WERI-Rb-1 (cell line): ENCODE results near the gene ARHGAP35.

Source experiments
- DNase-seq: peaks from one replicate; pipeline ENCODE4 v3.0.0-alpha.2; 2020
- H3K27ac ChIP-seq: fragments of 250-450 bp; sonication (Bioruptor Pico); 2 replicates; pipeline ENCODE4 v1.5.1; 2020; ENCODE audit warnings: mild to moderate bottlenecking, moderate library complexity
- H3K27me3 ChIP-seq: fragments of 250-450 bp; sonication (Bioruptor Pico); 2 replicates; pipeline ENCODE4 v1.5.1; 2021; ENCODE audit warnings: mild to moderate bottlenecking, low read depth, moderate library complexity; ENCODE audit not compliant: insufficient read depth, severe bottlenecking
- H3K36me3 ChIP-seq: fragments of 250-450 bp; sonication (Bioruptor Pico); 2 replicates; pipeline ENCODE4 v1.5.1; 2020; ENCODE audit warnings: mild to moderate bottlenecking, moderate library complexity
- H3K4me3 ChIP-seq: 2 replicates; pipeline ENCODE4 v1.5.1; 2011; ENCODE audit warnings: low read depth, mild to moderate bottlenecking, control low read depth, low read length
- H3K9me3 ChIP-seq: fragments of 250-450 bp; sonication (Bioruptor Pico); 2 replicates; pipeline ENCODE4 v1.5.1; 2021; ENCODE audit warnings: mild to moderate bottlenecking, moderate library complexity; ENCODE audit not compliant: severe bottlenecking
- TF ChIP-seq, protein P1 (sequence below): IDR thresholded peaks from 2 replicates; pipeline ENCODE4 v1.5.1; 2011; ENCODE audit warnings: low read depth, mild to moderate bottlenecking, control low read depth, inconsistent platforms, low read length

The ARHGAP35 gene

DNA sequence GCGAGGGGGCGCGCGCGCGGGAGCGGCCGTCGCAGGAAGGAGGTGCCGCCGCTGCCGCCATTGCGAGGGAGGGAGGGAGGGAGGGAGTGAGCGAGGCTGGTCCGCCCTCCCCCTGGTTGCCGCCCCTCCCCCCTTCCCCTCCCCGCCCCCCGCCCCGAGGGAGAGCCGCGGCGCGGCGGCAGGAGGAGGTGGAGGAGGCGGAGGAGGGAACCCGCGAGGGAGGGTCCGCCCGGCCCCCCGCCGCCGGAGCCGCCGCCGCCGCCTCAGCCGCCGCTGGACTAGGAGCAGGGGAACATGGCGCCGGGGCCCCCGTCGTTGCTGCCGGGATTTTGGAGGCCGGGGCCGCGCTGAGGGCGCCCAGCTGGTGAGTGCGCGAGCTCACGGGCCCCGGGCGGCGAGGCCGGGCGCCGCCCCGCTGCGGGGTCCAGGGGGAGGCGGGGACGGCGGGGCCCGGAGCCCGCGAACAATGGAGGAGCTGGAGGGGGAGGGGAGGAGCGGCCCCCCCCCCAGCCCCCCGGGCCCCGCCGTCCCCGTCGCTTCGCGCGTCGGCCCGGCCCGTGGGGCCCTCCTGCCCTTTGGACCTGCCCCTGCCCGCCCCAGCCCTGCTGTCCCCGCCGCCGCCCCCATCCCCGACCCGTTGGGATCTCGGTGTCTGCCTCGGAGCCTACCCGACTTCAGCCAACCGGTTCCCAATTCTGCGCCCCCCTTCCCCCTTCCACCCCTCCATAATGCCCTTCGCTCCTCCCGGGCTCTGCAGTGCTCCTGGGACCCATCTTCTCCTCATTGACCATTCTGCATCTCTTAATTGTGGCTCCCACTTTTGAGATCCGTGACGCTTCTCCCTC lies at the start of gene ARHGAP35:
ARHGAP35 (plus strand) TSS at position 152 of the 845 bp plus-strand sequence. CDS start 57,679 bp downstream, outside the sequence.
- TF ChIP-seq, protein P1, sequence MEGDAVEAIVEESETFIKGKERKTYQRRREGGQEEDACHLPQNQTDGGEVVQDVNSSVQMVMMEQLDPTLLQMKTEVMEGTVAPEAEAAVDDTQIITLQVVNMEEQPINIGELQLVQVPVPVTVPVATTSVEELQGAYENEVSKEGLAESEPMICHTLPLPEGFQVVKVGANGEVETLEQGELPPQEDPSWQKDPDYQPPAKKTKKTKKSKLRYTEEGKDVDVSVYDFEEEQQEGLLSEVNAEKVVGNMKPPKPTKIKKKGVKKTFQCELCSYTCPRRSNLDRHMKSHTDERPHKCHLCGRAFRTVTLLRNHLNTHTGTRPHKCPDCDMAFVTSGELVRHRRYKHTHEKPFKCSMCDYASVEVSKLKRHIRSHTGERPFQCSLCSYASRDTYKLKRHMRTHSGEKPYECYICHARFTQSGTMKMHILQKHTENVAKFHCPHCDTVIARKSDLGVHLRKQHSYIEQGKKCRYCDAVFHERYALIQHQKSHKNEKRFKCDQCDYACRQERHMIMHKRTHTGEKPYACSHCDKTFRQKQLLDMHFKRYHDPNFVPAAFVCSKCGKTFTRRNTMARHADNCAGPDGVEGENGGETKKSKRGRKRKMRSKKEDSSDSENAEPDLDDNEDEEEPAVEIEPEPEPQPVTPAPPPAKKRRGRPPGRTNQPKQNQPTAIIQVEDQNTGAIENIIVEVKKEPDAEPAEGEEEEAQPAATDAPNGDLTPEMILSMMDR, result no peak
- peaks cover 17% of the 10 kb centered on the region for H3K36me3 ChIP-seq

GRCh38 chr19:46812977-46813838 lies 47.6 kb upstream of the ARHGAP35 start:
- peak; percentile 55 for DNase-seq
- Histone ChIP-seq H3K4me3 (no peak overlapping the region), H3K27me3 (no peaks in the 10 kb centered on the region), H3K27ac (no peak overlapping the region), H3K36me3 (no peaks in the 10 kb centered on the region), H3K9me3 (no peaks in the 10 kb centered on the region)
- TF ChIP-seq, protein P1, result no peak

More for the DNA sequence above, at the start of gene ARHGAP35:
- DNase-seq, result no peak
- peak within 1 kb of the TSS; percentile 86 for H3K4me3 ChIP-seq
- peak within 1 kb of the TSS; percentile 100 for H3K27ac ChIP-seq
- H3K9me3 ChIP-seq, result no peaks in the 10 kb centered on the region
- H3K27me3 ChIP-seq, result no peaks in the 10 kb centered on the region

DNA sequence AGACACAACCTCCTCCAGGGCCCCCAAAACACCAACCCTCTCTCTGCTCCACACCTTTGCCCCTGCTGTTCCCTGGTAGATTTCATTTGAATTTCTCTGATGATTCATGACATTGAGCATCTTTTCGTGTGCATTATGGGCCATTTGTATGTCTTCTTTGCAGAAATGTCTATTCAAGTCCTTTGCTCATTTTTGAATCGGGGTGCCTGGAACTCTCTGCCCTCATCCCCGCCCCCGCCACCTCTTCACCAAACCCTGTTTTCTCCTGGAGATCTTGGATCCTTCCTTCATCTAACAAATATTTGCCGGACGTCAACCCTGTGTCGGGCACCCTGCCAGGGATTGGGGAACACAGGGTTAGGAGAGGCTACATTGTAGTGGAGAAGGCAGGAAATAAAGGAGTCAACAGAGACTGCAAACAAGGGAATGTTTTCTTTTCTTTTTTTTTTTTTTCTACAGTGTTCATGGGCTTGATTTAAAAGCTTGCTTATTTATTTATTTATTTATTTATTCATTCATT lies 46.9 kb upstream of the ARHGAP35 start:
- no peak for DNase-seq
- no peak overlapping the region for H3K27ac ChIP-seq
- no peaks in the 10 kb centered on the region for H3K36me3 ChIP-seq
- H3K27me3 ChIP-seq, result no peaks in the 10 kb centered on the region
- TF ChIP-seq, protein P1, result no peak
- H3K4me3 ChIP-seq, result no peak overlapping the region
- H3K9me3 ChIP-seq, result no peaks in the 10 kb centered on the region

- no peaks in the 10 kb centered on the region for H3K9me3 ChIP-seq
- H3K27ac ChIP-seq, result no peak overlapping the region
- H3K4me3 ChIP-seq, result no peak overlapping the region
- no peaks in the 10 kb centered on the region for H3K27me3 ChIP-seq
- TF ChIP-seq, protein P1, result no peak
- peak; percentile 42 for DNase-seq
- no peaks in the 10 kb centered on the region for H3K36me3 ChIP-seq
Measured at GRCh38 chr19:46815833-46816627, 44.8 kb upstream of the ARHGAP35 start.

- TF ChIP-seq, protein P1, result no peak
- Histone ChIP-seq H3K27ac (no peak overlapping the region), H3K4me3 (no peak overlapping the region), H3K36me3 (no peaks in the 10 kb centered on the region), H3K27me3 (no peaks in the 10 kb centered on the region), H3K9me3 (no peaks in the 10 kb centered on the region)
- DNase-seq, result no peak
Measured at GRCh38 chr19:46818812-46819211, 42.0 kb upstream of the ARHGAP35 start.
